HG03066 (cell line): ENCODE measurements around the gene HECW1.
"Not testable (repeated sequence)": the region's sequence is repeated elsewhere in the genome, so short reads cannot be mapped to it uniquely, and the experiment has no call there.

ENCODE experiments used
- ATAC-seq: cut with Tn5 transposase; IDR thresholded peaks from one replicate; pipeline ENCODE4 v1.9.1; 2021; ENCODE audit warnings: low read depth; ENCODE audit not compliant: unreplicated experiment

Gene HECW1

DNA sequence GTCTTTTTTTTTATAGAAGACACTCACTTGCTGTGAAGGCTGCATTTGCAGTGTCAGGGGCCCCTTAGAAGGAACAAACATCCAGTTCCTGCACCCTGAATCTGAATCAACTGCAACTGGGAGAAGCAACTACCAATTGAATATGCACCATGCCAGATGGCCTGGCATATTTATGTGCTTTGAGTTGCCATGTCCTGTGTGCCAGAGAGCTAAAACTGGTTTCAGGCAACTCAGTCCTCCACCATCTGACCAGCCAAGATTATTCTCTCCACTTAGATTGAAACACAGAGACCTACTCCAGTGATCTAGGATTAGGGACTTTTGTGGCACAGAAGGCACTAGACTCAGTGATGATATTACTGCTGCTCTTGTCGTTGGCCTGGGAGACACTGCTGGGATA lies 225.4 kb downstream of the HECW1 start:
- ATAC-seq, result no peak

DNA sequence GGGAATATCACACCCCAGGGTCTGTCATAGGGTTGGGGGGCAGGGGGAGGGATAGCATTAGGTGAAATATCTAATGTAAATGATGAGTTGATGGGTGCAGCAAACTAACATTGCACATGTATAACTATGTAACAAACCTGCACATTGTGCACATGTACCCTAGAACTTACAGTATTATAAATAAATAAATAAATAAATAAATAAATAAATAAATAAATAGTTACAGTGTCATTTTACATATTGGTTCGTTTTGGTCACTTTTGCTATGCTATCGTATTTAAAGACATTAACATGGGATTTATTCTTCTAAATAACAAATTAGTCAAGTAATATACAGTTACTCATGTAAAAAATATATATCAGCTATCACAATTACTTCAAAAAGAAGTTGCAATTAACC lies 228.7 kb downstream of the HECW1 start:
- no peak for ATAC-seq

DNA sequence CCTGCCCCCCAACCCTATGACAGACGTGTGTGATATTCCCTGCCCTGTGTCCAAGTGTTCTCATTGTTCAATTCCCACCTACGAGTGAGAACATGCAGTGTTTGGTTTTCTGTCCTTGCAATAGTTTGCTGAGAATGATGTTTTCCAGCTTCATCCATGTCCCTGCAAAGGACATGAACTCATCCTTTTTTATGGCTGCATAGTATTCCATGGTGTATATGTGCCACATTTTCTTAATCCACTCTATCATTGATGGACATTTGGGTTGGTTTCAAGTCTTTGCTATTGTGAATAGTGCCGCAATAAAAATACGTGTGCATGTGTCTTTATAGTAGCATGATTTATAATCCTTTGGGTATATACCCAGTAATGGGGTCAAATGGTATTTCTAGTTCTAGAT lies 231.0 kb downstream of the HECW1 start:
- not testable (repeated sequence) for ATAC-seq

DNA sequence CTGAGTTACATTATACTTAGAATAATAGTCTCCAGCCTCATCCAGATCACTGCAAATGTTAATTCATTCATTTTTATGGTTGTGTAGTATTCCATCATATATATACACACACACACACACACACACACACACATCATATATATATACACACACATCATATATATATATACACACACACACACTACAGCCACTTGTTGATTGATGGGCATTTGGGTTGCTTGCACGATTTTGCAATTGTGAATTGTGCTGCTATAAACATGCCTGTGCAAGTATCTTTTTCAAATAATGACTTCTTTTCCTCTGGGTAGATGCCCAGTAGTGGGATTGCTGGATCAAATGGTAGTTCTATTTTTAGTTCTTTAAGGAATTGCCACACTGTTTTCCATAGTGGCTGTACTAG lies 233.2 kb downstream of the HECW1 start:
- ATAC-seq, result not testable (repeated sequence)

DNA sequence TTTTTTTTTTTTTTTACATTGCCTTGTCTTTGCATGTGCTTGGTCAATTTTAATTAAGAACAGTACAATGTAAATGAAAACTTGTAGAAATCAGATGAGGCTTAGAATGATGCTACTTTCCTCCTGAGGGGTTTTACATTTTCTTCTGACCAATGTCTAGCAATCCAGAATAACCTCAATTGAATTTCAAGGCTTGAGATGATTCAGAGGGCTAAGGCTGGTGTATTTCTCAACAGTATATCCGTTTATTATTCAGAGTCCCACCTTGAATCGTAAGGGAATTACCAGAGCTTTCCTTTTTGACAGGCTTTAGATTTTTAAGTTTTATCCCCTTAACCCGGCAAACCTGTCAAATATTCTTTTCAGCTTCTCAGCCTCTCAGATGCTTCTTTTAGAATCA lies 239.2 kb downstream of the HECW1 start:
- no peak for ATAC-seq

DNA sequence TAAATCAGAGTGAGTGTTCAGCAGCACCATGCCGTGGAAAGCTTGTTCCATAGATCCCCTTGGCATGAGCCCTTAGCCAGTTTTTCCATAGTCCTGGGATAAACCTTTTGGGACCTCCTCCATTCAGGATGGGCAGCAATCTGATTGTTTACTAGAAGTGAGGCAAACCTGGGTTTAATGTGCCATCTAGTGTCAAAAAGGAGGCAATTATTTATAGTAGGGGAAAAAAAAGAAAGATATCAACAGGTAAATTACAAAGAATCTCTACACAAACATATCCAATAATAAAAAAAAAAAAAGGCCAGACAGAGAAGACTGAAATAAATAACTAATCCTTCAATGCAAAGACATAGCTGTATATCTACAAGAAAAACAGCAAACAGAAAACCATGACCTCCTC lies 241.5 kb downstream of the HECW1 start:
- no peak for ATAC-seq

DNA sequence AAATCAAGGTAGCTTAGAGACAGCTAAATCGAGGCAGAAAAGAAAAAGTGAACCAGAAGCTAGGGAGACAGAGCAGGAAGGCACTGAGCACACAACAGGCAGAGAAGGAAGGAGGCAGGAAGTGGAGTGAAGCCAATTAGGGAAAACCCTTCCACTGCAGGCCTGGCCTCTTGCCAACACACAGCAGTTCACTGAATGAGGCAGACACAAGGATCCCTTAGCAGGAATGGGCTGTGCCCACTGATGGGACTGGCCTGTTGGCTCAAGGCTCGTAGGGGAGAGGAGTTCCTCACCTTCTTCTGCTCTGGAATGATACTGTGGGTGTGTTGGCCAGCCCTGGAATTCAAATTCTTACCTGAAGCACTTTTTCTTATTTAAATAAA lies 250.2 kb downstream of the HECW1 start:
- ATAC-seq, result no peak

DNA sequence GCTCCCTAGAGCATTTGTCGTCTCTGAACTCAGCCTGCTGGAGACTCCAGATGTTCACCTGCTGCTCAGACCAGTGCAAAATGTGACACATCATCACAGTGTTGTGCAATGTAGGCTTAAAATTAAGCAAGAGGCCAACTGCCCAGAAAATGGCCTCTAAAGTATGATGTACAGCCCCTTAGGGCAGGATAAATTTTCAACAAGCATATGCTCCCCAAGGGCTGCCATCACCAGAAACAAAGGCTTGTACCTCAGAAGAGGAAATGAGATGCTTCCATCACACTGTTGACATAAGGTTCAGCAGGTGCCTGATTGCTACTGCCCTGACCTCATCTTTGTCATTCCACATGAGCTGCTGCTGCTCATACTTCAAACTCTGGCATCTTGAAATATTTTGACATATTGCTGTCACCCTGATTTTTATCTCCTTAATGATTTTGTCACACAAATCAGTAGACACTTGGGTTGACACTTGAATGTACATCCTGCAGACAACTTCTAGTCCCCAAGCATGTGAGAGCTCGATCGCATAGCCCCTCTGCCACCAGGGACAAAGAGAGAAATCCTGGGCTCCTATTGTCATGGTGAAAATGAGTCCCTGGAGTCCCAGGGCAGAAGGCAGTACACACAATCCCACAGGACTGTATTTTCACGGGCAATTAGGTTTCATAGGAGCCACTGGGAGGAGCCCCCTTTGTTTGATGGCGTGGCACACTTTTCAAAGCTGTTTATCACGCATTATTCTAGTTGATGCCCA lies 250.8 kb downstream of the HECW1 start:
- ATAC-seq, result no peak

DNA sequence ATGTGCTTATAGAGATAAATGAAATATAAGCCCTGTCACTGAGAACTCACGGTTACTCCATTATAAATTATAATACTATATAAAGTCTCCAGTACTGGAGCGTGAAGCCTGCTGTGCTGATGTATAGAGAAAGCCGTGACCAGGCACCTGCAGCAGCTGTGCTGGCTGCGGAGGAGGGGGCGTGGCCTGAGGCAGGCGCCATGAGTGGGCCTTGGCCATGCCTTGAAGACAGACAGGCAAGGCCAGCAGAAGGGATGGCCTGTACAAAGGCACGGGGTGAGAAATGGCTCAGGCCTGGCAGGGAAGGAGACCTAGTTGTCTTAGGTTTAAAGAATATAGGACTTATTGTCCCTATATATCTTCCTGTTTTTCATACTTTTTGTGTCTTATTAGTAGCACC lies 251.9 kb downstream of the HECW1 start:
- ATAC-seq, result no peak

DNA sequence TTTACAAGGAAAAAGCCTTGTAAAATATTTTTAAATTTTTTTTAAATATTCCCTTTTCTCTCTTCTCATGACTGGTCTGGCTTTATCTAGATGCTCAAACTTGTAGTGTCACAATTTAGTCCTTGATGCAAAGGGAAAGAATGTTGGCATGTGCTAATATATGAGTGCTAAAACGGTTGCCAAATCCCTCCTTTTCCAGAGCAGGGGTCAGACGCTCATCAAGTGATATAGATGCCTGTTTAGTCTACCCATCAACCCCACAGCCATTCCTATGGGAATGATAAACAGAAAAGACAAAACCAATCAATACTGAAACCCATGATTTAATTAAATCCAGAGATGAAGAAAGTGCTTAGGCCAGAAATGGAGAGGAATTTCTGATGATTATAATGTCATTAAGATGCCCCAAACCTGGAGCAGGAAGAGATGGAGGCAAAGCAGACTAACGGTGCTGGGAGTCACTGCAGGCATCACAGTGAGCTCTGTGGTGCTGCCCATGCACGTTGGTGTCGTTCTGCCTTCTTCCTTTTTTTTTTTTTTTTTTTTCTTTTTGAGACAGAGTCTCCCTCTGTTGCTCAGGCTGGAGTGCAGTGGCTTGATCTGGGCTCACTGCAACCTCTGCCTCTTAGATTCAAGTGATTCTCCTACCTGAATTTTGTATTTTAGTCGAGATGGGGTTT lies 260.4 kb downstream of the HECW1 start:
- no peak for ATAC-seq

DNA sequence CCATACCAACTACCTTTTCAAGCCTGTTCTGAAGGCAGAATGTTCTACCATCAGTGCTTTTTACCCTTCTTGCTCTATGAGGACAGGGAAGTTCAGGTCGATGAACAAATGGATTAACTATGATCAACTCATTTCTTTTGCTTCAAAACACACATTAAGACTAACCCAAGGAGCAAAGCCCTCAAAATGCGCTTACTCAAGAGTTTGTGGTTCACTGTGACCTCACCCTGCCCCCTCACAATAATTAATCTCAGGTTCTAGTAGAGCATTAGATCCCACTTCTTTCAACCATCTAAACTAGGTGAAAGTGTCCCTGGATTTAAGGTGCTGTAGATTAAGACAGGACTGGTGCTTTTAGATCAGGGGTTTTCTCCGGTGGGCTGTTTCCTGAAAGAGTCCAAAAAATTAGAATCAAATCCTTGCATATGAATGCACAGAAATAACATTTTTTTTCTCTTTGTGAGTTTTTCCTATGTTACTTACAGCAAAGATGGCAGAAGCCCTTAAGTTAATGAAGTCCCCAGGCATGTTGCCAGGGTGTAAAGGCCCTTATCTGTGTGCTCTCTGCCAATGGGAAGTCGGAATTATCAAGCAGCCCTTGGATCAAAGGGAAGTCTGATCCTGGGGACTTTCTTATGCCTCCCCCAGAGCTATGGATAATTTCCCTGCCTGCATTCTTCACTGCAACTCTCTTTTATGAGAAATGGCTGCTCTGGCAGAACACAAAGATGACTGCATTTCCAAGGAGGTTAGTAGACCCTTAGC lies 264.9 kb downstream of the HECW1 start:
- ATAC-seq, result no peak

DNA sequence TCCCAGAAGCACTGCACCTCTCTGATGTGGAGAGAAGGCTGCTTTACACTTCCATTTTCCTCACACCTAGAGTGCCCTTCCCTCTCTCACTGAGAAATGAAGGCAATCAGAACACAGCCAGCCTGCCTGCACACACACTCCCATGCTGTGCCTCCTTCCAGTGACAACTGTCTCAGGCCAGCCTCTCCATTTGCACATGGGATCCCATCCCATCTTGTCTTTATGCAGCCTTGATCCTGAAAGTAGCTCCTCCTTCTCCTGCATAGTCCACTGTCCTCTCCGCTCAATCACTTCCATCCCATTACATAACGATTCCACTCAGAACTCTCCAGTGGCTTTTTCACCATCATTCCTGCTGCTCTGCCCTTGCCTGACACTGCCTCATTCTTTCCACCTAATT lies 266.8 kb downstream of the HECW1 start:
- no peak for ATAC-seq

DNA sequence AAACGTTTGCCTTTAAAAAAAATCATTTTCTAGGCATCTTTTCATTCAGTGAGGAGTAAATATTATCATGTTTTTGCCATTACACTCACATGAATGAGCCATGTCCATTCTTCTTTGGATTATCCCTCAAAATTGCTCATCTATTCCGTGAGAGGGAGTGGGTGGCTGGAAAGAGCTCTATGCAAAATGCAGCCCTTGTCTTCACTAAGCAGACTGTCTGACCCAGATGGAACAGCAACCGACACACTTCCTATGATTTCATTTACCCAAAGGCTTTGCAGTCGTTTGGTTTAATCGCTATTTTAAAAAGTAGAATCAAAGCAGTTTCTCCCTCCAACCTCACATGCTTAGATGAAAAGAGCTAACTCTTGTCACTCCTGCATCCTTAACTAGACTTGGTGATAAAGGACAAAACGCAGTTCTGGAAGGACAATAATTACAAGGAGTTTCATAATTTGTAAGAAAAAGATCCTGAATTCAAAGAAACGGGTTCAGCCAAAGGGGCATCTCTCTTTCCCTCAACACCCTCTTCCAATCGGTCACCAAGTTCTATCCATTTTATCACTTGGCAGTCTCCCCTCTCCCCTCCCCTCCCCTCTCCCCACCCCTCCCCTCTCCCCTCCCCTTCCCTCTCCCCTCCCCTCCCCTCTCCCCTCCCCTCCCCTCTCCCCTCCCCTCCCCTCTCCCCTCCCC lies 272.3 kb downstream of the HECW1 start:
- ATAC-seq, result no peak

DNA sequence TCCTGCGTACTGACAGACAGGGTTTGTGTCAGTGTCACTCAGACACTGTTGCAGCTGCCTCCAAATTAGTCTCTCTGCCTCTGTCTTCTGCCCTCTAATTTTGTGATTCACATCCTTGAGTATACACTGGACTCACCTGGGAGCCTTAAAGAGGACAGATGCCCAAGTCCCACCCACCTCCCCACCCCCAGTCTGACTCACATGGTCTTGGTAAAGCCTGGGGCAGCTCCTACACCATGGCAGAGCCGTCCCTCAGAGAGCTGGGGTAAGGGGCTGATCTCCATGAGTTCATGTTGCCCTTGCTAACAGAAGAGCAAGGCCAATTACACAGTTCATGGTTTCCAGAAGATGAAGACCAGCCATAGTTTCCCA lies 272.8 kb downstream of the HECW1 start:
- ATAC-seq, result no peak

DNA sequence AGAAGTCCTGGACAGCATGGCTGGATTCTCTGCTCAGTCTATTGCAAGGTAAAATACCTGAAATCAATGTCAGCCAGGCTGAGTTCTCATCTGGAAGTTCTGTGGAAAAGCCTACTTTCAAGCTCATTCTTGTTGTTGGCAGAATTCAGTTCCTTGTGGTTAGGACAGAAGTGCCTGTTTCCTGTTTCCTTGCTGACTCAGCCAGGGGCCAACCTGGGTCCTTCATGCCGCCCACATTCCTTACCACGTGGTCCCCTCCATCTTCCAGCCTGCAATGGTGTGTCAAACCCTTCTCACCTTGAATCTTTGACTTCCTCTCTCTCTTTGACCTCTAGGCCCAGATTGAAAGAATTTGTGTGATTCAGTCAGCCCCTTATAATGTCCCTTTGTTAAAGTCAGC lies 273.4 kb downstream of the HECW1 start:
- no peak for ATAC-seq

DNA sequence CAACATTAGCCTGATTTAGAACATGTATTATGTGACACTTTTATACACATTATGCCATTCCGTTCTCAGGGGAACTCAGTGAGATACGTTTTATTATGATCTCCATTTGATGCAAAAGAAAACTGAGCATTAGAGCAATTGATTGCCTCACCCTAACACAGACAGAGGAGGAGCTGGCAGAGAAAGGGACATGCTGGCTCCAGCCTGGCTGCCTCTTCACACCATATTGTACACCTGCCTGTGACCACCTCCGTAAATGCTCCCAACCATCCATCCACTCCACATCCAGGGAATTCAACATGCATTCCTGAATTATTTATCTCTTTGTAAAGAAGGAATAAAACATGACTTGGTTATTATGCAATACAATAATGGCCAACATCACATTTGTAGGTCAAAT lies 275.5 kb downstream of the HECW1 start:
- no peak for ATAC-seq

DNA sequence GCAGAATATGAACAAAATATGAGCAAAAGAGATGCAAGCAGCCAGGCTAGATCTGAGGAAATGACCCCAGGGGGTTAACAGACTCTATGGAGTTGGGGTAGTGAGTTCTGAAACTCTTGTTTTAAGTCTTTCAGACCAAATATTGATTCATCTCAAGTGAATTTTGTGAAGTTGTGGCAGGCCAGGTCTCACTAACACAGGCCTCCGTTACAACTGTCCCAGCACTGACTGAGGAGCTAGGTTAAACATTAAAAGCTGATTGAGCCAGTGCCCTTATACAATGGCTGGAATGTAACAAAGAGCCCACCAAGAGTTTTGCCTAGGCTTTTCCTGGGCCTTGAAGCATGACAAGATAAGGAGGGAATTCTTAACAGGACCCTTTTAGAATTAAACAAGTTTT lies 278.1 kb downstream of the HECW1 start:
- no peak for ATAC-seq

DNA sequence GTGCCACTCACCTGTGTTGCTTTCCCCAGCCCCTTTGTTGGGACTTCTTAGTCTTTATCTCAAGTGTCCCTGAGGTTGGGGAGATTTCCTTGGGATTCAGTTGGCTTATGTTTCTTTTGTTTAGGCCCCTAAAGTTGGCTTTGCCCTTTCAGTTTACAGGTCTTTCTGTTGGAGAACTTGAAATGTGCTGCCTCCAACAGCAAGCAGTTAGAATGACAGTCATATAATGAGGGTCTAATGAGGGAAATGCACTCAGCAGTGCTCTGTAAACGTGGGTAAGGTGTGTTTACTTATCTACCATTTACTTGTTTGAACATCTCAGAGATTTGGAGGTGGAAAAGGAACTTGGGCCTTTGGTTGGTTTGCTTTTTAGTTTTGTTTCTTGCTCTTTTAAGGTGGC lies 279.1 kb downstream of the HECW1 start:
- ATAC-seq, result no peak

DNA sequence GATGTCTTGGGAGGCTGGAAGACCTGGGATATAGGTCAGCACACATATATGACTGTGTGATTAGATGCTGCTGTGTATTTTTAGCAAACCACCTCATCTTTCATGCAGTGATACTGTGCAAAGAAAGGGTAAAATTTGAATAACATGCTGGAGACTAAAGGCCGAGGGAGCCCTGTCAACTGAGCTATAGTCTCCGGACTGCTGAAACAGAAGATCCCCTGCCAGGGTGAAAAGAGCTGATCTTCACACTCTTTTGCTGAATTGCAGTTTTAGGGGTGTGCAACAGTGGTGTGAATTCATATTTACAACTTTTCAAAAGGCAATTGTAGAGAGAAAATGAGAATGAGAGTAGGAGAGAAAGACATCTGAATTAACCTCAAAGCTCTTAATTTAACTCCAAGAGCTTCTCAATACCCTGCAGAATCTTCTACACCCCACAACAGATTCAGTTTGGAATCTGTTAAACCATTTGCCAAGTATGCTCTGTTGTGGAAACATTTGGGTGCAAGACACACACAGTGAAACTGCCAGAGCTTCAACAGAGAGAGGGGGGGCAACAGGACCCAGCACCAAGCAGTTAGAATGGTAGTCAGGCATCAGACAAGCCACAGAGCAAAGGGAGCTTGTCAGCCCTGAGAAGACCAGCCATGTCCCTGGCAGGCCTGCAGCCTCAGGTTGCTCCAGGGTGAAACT lies 280.3 kb downstream of the HECW1 start:
- no peak for ATAC-seq

DNA sequence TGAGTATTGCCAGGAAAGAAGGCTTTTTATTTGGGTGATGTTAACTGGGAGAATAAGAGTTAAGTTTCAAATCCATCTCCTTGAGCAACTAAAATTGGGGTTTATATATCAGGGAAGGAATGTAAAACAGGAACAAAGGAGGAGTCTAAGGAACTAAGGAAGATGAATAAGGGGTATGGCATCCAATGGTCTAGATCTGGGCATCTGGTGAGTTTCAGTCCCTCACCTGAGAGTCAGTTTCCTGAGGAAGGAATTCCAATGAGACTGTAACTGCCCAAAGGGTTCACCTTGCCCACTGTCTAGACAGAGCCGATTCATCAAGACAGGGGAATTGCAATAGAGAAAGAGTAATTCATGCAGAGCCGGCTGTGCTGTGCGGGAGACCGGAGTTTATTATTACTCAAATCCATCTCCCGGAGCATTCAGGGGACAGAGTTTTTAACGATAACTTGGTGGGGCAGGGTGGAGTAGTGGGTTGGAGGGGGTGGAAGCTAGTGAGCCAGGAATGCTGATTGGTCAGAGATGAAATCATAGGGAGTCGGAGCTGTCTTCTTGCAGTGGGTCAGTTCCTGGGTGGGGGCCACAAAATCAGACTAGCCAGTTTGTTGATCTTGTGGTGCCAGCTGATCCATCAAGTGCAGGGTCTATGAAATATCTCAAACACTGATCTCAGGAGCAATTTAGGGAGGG lies 282.1 kb downstream of the HECW1 start:
- ATAC-seq, result no peak
